HG03066 (cell line): ENCODE results near the gene GALNT2.

Experiments
- ATAC-seq: cut with Tn5 transposase; IDR thresholded peaks from one replicate; pipeline ENCODE4 v1.9.1; 2021; ENCODE audit warnings: low read depth; ENCODE audit not compliant: unreplicated experiment

Gene GALNT2

GRCh38 chr1:230125640-230126528 lies 58.8 kb downstream of the GALNT2 start:
- ATAC-seq = no peak

- no peak for ATAC-seq
Observed at GRCh38 chr1:230126529-230127104, 59.6 kb downstream of the GALNT2 start.

GRCh38 chr1:230127105-230128054 lies 60.3 kb downstream of the GALNT2 start:
- no peak for ATAC-seq

- no peak for ATAC-seq
Observed at GRCh38 chr1:230128569-230129285, 61.7 kb downstream of the GALNT2 start.

- no peak for ATAC-seq
Observed at GRCh38 chr1:230129341-230129740, 62.3 kb downstream of the GALNT2 start.

- ATAC-seq = no peak
Observed at GRCh38 chr1:230130172-230130944, 63.3 kb downstream of the GALNT2 start.

- no peak for ATAC-seq
Observed at GRCh38 chr1:230131457-230131856, 64.4 kb downstream of the GALNT2 start.

- ATAC-seq = no peak
Observed at GRCh38 chr1:230132758-230133157, 65.7 kb downstream of the GALNT2 start.

- no peak for ATAC-seq
Observed at GRCh38 chr1:230135726-230136125, 68.7 kb downstream of the GALNT2 start.

GRCh38 chr1:230136453-230137336 lies 69.7 kb downstream of the GALNT2 start:
- no peak for ATAC-seq

- ATAC-seq = no peak
Observed at GRCh38 chr1:230137337-230137815, 70.3 kb downstream of the GALNT2 start.

GRCh38 chr1:230138561-230139239 lies 71.7 kb downstream of the GALNT2 start:
- ATAC-seq = no peak

- ATAC-seq = no peak
Observed at GRCh38 chr1:230139315-230139714, 72.3 kb downstream of the GALNT2 start.

GRCh38 chr1:230139741-230140140 lies 72.7 kb downstream of the GALNT2 start:
- ATAC-seq = no peak

GRCh38 chr1:230140221-230141020 lies 73.4 kb downstream of the GALNT2 start:
- ATAC-seq = no peak

GRCh38 chr1:230141021-230141648 lies 74.1 kb downstream of the GALNT2 start:
- no peak for ATAC-seq
